Germinal center (tissue), 1 donor: ENCODE data around the gene SOX9.
"Not testable (repeated sequence)": the region's sequence is repeated elsewhere in the genome, so short reads cannot be mapped to it uniquely, and the experiment has no call there.

Source experiments
- DNase-seq: peaks from one replicate; pipeline ENCODE4 v3.0.0; 2012; ENCODE audit warnings: mixed read lengths, low spot score

The SOX9 gene

DNA sequence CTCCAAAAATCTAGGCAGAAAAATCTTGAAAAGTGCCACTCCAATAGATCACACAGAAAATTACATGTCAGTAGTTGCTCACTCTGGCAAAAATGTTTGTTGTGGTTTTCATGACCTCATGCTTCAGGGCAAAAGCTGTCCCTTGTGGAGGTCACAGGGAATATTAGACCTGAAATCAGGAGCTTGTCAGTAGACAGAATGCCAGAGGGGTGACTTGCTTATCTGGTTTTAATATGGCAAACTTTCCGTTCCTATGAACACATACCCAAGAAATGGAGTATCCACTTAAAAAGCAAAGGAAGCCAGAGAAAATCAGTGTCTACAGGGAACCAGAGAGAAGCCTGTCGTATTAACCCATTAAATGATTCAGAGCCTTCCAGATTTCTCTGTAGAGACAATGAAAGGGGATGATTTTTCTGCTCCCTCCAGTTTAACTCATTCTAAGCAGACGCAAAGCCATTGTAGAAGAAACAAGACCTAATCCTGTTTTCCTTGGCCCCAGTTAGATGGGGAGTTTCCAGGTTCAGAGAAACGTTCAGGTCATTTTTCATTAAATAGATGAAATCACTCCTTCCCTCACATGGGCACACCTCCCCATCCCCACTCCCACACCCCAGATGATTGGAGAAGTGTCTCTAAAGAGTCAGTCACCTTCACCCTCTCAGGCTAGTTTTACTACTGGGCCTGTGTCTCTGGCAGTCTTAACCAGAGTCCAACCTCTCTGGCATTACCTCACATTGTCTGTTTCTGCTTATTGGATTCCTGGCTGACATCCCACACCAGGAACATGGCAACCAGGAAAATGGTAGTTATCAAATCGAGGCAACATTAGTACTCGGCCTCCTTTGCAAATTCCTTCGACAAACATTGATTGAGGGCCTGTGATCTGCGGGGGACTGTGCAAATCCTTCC, 6.0 kb downstream of the SOX9 start:
- DNase-seq = no peak

DNA sequence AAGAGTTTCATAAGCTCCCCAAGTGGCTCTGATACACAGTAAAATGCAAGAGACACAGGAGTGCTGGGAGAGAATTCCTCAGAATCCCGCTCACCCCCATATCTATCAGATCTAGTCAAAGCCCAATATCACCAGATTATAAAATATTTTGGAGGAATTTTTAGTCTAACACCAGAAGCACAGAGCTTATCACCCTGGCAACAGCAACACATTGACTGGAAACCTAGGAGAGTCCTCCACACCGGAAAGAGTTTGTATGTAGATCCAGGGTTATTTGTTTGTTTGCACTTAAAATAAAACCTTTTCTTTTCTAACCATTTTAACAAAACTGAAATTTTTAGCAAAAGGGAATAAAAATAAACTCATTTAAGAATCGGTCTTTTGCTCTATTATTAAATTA, 7.2 kb downstream of the SOX9 start:
- DNase-seq = no peak

DNA sequence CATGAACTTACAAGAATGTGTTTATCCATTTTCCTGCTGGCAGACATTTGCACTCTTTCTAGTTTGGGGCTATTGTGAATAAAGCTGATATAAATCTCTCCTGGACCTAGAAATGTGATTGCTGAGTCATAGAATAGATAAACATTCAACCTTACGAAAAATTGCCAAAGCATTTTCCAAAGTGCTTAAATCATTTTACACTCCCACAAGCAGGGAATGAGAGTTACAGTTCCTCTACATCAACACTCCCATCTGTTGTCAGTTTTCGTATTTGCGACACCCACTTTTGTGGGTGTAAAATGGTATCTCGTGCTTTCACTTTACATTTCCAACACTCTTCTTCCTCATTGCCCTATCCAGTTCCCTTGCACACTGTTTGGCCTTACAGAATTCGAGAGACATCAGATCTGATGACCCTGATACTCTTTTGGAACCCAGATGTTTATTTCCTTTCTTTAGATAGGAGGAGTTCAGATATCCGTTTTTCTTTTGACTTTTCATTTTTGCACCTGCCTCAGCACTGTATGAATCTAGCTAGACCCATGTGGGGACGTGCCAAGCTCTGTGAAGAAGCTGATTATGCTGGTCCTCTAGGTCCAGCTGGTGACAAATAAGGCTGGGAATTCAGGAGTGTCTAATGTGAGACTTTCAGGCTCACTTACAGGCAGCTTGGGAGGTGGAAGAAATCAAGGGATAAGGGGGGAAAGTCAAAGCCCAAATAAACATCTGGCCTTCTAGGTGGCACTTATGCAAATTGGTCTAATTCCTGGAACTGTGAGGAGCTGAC, 14.0 kb downstream of the SOX9 start:
- DNase-seq = no peak

DNA sequence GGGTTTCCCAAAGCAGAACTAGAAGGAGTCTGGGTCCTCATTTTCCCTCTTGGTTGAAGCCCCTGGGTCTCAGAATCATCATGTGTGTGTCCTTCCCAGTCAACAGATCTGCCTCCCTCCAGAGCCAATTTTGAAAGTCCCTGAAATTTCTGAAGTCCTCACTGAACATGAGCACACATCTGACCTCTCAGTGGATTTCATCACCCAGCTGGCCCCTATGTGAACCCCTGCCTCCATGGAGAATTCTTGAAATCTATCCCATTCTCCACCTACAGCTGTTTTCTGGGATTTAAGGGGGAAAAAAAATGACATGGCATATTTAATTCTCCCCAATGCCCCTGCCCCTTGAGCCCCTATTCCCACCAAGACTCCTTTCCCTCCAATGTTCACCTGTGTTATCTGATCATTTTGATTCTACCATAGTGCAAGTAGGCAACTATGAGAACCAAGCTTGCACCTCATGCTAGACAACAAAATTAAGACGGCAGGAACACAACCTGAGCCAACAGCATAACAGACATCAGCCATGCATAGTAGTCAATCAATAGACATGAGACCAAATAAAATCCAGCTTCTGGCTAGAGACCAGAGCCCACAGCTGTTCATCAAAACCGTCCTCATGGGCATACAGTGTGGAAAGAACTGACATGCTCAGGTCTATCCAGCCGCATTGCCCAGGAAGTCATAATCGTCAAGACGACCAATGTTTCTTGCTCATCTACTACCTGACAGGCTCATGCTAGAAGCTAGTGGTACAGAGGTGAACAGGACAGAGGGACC, 14.9 kb downstream of the SOX9 start:
- no peak for DNase-seq

DNA sequence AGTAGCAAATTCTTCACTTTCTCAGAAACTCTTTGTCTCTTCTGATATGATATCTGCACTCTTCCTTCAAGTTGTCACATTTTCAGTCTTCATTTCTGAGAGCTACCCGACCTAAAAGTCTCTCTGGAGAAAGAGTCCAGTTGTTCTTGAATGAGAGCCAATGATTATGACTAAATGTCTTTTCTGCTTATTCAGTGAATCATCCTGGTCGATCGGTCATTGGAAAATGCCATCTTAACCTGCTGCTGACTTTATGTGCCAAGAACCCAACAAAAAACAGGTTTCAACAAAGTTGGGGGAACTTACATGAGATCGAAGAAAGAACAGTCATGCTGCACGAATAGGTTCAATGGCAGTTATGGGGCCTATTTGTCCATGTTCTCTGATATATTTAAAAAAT, 15.9 kb downstream of the SOX9 start:
- no peak for DNase-seq

DNA sequence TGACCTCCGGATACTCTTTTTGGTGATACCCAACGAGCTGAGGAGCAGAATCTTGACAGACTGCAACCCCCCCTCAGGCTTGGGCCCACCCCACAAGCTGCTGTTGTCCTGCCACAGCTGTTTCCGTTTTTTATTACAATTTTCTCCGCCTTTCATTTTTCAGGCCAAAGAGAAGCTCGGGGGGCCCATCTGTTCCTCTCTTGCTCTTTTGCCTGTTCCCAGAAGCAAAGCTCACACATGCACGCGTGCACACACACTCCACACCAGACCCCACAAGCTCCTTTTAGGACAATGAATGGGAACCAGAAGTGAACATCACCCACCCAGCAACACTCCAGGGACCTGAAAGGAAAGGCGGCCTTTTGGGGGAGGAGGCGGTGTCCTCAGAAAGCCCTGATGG, 16.3 kb downstream of the SOX9 start:
- DNase-seq = no peak

DNA sequence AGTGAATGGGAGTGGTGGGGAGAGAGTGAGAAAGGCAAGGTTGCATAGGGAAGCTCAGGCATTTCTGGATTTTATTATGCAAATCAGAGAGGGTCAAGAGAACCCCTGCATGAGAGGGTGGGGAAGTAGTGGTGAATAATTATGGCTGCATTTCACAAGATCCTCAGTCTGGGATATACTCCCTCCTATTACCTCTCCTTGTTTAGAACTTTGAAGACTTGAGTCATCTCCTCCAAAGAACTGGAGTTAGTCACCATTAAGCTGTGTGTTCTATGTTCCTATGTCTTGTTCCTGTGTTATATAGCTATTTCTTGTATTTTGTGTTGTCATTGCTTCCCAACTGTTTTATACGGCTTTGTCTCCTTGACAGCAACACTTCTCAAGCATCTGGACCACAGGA, 18.4 kb downstream of the SOX9 start:
- DNase-seq = no peak

DNA sequence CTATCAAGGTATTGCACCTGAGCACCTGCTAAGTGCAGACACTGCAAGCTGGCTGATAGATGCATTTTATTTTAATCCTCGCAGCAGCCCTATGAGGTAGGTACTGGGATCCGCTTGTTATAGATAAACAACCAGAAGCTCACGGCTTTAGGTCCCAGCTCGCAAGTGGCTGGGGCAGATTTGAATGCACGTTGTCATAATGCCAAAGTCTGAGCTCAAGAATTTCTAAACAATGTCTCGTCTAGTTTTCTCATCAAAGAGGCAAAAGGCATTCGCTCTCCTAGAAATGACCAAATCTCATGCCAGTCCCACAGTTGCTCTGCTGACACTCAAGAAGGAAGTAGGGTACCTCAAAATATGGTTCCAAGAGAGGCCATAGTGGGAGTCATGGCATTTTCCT, 20.5 kb downstream of the SOX9 start:
- no peak for DNase-seq

DNA sequence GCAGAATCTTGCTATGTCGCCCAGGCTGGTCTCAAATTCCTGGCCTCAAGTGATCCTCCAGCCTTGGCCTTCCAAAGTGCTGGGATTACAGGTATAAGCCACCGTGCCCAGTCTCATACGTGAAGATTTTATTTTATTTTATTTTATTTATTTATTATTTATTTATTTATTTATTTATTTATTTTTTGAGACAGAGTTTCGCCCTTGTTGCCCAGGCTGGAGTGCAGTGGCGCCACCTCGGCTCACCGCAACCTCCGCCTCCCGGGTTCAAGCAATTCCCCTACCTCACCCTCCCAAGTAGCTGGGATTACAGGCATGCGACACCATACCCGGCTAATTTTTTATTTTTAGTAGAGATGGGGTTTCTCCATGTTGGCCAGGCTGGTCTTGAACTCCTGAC, 21.3 kb downstream of the SOX9 start:
- not testable (repeated sequence) for DNase-seq

DNA sequence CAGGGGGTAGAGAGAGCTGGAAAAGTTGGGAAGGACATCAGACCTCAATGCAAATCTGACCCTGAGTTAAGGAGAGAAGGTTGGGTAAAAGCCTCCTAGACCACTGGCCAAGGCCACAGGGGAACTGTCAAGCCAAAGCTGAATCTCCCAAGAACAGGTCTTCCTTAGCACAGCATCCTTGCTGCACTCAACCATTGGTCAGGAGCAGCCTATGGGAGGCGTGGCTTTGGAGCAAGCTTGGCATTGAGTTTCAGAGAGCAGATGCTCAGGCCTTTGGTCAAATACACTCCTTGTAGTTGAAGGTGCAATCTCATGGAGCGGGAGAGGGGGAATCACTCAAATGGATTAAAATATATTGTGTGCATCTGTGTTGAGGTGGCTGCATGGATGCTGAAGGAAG, 21.8 kb downstream of the SOX9 start:
- no peak for DNase-seq

DNA sequence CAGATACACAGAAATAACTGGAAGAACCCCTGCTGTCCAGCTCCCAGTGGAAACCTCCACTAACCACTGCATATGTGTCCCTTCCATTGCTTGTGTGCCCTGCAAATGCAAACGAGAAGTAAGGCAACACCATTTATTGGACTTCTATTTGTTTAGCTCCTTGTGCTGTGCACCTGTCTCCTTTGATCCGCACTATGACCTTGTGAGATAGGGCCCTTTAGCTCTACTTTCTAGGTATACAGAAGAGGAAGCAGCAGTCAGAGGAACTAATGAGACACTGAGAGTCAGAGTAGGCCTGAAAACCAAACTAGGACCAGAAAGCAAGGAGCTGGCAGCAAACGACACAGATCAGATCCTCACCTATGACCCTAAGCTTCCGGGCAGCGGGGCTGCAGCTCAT, 22.4 kb downstream of the SOX9 start:
- DNase-seq = no peak

DNA sequence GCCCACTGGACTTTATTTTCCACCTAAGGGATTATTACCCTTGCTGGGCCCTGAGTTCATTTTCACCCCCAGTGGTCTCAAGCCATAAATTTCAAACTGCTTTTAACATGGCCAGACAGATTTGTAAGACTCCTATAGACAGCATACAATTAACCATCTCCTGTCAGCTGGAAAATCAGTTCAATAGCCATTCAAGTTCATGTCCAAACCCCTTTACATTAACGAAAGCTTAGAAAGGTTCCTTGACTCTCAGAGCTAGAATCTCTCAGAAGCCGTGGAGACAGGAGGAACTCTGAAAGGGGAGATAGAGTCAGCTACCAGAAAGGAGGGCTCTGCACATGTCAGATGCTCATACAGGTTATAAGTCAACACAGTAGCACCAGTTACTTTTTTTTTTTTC, 23.3 kb downstream of the SOX9 start:
- no peak for DNase-seq

DNA sequence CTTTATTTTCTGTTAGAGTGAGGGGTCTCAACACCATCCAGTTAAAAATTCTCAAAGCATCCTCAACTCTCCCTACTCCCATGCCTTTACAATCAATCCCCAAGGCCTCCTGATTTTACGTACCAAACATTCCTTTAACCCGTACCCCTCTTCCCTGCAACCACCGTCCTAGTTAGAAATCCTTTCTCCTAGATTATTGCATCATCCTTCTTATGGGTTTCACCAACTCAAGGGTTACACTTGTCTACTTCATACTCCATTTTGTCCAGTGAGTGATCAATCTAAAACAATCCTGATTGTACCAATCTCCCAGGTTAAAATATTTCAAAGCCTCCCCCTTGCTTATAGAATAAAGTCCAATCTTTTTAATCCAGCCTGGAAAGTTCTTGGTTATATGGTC, 24.7 kb downstream of the SOX9 start:
- no peak for DNase-seq

DNA sequence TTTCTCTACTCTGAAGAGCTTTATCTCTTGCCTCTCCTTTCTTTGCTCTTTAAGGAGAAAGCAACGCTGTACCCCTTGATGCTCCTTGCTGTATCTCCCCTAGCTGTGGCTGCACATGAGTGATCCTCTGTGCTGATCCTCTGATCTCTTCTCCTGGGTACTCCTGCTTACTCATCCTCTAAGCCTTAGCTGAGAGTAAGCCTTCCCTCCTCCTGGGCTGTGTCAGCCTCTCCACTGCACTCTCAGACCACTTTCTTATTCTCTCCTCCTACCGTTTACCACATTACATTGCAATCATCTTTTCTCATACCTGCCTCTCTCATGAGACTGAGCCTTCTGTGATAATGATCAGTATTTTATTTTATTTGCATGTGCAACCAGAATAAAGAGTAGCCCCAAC, 25.1 kb downstream of the SOX9 start:
- no peak for DNase-seq

DNA sequence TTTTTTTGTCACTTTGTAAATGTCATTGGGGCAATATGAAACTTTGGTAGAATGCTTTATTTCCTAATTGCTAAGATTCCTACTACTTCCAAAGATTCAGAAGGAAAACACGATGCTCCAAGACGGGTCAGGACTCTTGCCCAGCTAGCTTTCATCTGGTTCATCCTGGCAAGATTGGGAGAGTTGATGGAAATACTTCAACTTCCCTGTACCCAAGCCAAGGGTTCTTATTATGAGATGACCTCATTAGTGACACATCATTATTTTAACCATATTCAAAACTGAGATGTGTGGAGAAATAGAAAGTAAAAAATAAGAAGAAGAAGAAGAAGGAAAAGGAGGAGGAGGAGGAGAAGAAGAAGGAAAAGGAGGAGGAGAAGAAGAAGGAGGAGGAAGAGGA, 25.6 kb downstream of the SOX9 start:
- no peak for DNase-seq

DNA sequence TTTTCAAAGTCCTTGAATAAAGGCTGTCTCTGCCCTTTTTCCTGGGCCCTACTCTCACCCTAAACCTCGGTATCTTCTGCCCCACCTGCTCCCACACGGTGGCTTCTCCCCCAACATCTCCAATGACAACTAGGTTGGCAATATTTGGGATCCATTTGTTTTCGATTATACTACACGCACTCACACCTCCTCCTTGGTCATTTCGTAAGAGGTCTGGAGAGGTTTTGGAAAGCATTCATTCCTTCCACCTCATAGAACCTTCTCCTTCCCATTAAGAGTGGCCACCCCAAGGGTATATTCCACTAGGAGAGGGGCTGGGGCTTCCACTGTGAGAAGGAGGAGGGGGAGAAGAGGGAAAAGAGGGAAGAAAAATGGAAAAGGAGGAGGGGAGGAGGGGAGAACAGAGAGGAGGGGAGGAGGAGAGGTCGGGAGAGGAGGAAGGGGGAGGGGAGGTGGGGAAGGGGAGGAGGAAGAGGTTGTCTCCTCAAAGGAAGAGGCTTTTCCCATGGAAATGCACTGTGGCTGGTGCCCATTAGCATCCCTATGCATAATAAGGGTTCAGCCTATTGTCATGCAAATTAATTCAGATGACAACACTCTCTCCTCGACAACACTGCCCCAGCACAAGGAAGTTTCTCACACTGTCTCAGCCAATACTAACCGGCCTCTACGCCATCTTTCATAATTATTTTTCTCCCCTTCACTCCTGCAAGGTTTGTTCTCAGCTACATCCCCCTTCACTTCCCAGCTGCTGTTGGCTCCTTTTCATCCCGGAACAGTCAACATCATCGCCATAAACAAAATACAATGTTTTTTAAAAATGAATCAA, 30.0 kb downstream of the SOX9 start:
- no peak for DNase-seq

DNA sequence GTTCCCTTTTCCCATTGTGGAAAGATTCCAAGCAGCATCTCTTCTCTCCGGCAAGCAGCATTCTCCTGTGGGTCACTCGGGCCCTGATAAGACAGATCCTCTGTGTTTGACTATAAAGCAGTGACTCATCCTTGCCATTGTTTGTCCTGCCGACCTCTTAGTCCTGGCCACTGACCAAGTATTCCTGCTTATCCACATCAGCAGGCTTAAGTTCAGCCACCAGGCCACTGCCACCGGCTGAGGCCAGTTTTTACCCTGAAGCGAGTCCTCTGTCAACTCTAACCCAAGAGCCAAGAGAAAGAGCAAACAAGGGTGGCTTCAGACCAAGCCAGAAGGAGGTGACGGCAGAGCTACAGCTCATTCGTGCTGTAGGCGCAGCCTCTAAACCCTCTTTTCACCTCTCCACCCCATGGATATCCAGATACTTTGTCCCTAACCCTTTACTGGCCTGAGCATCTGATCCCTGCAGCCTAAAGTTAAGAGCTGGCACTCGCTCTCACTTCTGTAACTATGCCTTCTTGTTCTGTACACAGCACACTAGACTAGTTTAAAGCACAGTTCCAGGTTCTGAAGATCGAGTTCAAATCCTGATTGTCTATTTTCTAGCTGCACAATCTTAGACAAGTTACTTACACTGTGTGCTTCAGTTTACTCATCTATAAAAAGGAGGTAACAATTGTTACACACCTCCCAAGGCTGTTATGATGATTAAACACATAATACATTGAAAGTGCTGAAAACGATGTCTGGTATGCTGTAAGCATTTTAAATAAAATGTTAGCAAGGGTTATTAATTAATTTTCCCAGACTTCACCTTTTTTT, 31.0 kb downstream of the SOX9 start:
- DNase-seq = no peak

DNA sequence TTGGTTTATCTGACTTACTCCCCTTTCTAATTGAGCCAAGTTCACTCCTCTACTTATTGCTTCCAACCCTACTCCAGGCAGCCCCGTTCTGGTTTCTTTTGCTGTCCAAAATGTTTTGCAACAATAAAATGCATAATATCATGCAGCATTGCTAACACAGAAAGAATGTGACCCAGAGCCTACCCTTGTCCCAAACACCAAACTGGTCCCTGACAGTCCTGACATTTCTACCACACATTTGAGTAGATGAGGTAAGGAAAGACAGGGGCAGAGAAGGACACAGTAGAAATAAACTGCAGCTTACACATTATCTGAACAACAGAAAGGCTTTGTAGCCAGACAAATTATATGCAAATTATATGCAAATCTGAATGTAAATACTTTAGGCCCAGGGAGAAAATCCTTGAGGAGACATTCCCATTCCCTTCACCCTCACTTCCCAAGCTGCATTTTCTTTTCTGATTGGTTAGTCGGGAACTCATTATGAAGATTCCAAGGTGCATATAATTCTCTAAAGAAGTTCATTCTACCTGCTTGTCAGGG, 31.6 kb downstream of the SOX9 start:
- no peak for DNase-seq

DNA sequence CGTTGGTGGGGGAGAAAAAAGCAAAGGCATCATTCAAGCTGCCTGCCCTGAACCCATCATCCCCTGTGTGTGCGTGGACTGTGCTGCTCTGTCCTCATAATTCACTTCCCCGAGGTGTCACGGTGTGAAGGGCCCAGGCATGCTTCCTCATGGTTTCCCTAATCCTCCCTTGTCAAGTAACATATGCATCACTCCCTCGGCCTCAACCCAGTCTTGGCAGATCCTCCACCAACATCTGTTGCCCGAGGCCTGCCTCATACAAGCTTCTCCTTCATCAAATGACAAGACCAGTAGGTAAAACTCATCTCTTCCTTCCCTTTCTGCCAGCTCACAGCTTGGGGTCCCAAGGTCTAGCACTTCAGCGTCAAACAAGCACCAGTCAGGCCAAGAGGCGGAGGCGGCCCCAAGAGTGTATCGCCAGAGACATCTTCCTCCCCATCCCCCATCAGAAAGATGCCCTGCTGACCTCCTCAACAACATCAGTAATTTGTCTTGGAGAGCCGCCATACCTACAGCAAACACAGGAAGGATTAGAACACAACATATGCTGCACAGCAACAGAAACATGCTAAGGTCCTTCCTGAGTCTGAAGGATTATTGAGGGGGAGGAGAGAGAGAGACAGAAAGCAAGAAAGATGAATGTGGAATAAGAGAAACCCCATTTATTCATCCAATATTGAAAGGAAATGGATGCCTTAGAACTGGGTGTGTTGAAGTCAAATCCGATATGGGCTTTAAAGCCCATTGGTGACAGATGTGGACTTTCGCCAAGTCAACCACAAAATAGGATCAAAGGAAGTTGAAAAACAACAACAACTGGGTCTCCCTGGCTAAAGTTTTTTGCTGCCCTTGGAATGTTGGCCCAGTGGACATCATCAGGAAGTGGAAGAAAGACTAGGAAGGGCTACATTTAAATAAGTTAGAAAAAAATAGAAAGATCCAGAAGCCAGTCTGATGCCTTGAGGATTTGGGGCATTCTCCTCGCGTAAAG, 38.4 kb downstream of the SOX9 start:
- DNase-seq = no peak
